Measurements from ENCODE around the gene ABLIM2. TPM values are rescaled to one million over a fixed set of nuclear protein-coding genes. Genes with fewer than 3 reads are reported as not detected.

Gene ABLIM2
- total RNA-seq, 4 donors from 2014 or later = 177 to 281 (median 244) TPM

GRCh38 chr4:7959078-7959477, 199.5 kb downstream of the ABLIM2 start:
- DNase-seq (no peak), ATAC-seq (no peak)
- Histone ChIP-seq H3K27me3 (no peaks in the 10 kb centered on the region), H3K4me3 (no peak overlapping the region), H3K9me3 (no peaks in the 10 kb centered on the region), H3K4me1 (no peaks in the 10 kb centered on the region), H3K27ac (no peak overlapping the region), H3K36me3 (no peaks in the 10 kb centered on the region)
- in situ Hi-C loops (cut with MboI; ENCODE audit: low sequenced_read_pairs in 4 of 4) (no loop called here), intact Hi-C loops (cut with DNase I; ENCODE audit: low total_unique reads) (no loop called here)
- TF ChIP-seq POLR2A (IDR thresholded peaks at IDR 0.05) = no peak
- no peak for TF ChIP-seq CTCF (IDR thresholded peaks at IDR 0.05 in 4 of 5, conservative IDR thresholded peaks at IDR 0.05 in 1 of 5)

GRCh38 chr4:7956934-7957656, 201.5 kb downstream of the ABLIM2 start:
- ATAC-seq (no peak), DNase-seq (no peak)
- no peaks in the 10 kb centered on the region for H3K27me3 ChIP-seq
- no peaks in the 10 kb centered on the region for H3K4me1 ChIP-seq
- TF ChIP-seq POLR2A (IDR thresholded peaks at IDR 0.05) (no peak), CTCF (IDR thresholded peaks at IDR 0.05 in 4 of 5, conservative IDR thresholded peaks at IDR 0.05 in 1 of 5) (no peak)
- no peak overlapping the region for H3K4me3 ChIP-seq
- no peak overlapping the region for H3K27ac ChIP-seq
- intact Hi-C loops (cut with DNase I; ENCODE audit: low total_unique reads) (no loop called here), in situ Hi-C loops (cut with MboI; ENCODE audit: low sequenced_read_pairs in 4 of 4) (no loop called here)
- H3K9me3 ChIP-seq = no peaks in the 10 kb centered on the region
- no peaks in the 10 kb centered on the region for H3K36me3 ChIP-seq

- H3K4me1 ChIP-seq = no peaks in the 10 kb centered on the region
- H3K36me3 ChIP-seq = no peaks in the 10 kb centered on the region
- TF ChIP-seq POLR2A (IDR thresholded peaks at IDR 0.05) (no peak), CTCF (IDR thresholded peaks at IDR 0.05 in 4 of 5, conservative IDR thresholded peaks at IDR 0.05 in 1 of 5) (no peak)
- DNase-seq (no peak), ATAC-seq (peak; percentile 12 to 22)
- H3K9me3 ChIP-seq = no peaks in the 10 kb centered on the region
- no peak overlapping the region for H3K4me3 ChIP-seq
- no peaks in the 10 kb centered on the region for H3K27me3 ChIP-seq
- intact Hi-C loops (cut with DNase I; ENCODE audit: low total_unique reads) = no loop called here
- in situ Hi-C loops (cut with MboI; ENCODE audit: low sequenced_read_pairs in 4 of 4) = no loop called here
- no peak overlapping the region for H3K27ac ChIP-seq
Observed at GRCh38 chr4:7956270-7956808, 202.3 kb downstream of the ABLIM2 start.

- TF ChIP-seq POLR2A (IDR thresholded peaks at IDR 0.05) (no peak), CTCF (IDR thresholded peaks at IDR 0.05 in 4 of 5, conservative IDR thresholded peaks at IDR 0.05 in 1 of 5) (no peak)
- in situ Hi-C loops (cut with MboI; ENCODE audit: low sequenced_read_pairs in 4 of 4) = no loop called here
- Histone ChIP-seq H3K27me3 (no peaks in the 10 kb centered on the region), H3K4me3 (no peak overlapping the region), H3K27ac (no peak overlapping the region), H3K36me3 (no peaks in the 10 kb centered on the region), H3K4me1 (no peaks in the 10 kb centered on the region), H3K9me3 (no peaks in the 10 kb centered on the region)
- DNase-seq (no peak), ATAC-seq (no peak)
- intact Hi-C loops (cut with DNase I; ENCODE audit: low total_unique reads) = no loop called here
Observed at GRCh38 chr4:7955393-7955792, 203.2 kb downstream of the ABLIM2 start.

Measured in gastrocnemius medialis (tissue), 4 donors.